Tibial nerve (tissue), 4 donors: Measurements from ENCODE around the gene FNDC4. TPM values are rescaled to one million over a fixed set of nuclear protein-coding genes. Genes with fewer than 3 reads are reported as not detected.

ENCODE experiments used
- DNase-seq, 2 donors: peaks; one replicate each; pipeline ENCODE4 v3.0.0-alpha.2; 2019; ENCODE audit warnings: low spot score in 2 of 2
- H3K27ac ChIP-seq, 4 donors: fragments of 200-600 bp; sonication (generic) in 3 of 4; one replicate each; pipeline ENCODE4 v1.5.1; 2017 to 2019; ENCODE audit warnings: mild to moderate bottlenecking in 1 of 4
- H3K27me3 ChIP-seq, 2 donors: fragments of 200-600 bp; sonication (generic) in 1 of 2; one replicate each; pipeline versions ENCODE4 v1.5.1 to v1.6.0; 2017 to 2019
- H3K36me3 ChIP-seq, 3 donors: fragments of 200-600 bp; sonication (generic); one replicate each; pipeline ENCODE4 v1.5.1; 2018 to 2019
- H3K4me1 ChIP-seq, 4 donors: fragments of 200-600 bp; sonication (generic) in 3 of 4; one replicate each; pipeline ENCODE4 v1.5.1; 2017 to 2019
- H3K4me3 ChIP-seq, 4 donors: fragments of 200-600 bp; sonication (generic) in 3 of 4; one replicate each; pipeline ENCODE4 v1.5.1; 2017 to 2019; ENCODE audit warnings: mild to moderate bottlenecking in 1 of 4, moderate library complexity in 1 of 4
- H3K9me3 ChIP-seq, 4 donors: fragments of 200-600 bp; sonication (generic) in 3 of 4; one replicate each; pipeline ENCODE4 v1.5.1; 2017 to 2019
- CTCF ChIP-seq, 5 experiments: fragments of 200-600 bp in 3 of 5; fragments of 450-650 bp in 2 of 5; sonication (generic) in 3 of 5; IDR thresholded peaks; one replicate each; pipeline ENCODE4 v1.5.1; 2016 to 2019; ENCODE audit warnings: antibody characterized with exemption in 5 of 5, mild to moderate bottlenecking in 3 of 5, moderate library complexity in 2 of 5
- EP300 ChIP-seq, 2 donors: sonication (generic); formaldehyde crosslinking; IDR thresholded peaks; one replicate each; pipeline ENCODE4 v1.6.1; 2017; ENCODE audit warnings: antibody characterized with exemption in 2 of 2, mild to moderate bottlenecking in 1 of 2
- POLR2A ChIP-seq, 2 donors: fragments of 450-650 bp; IDR thresholded peaks; one replicate each; pipeline ENCODE4 v1.6.1; 2017; ENCODE audit warnings: antibody characterized with exemption in 2 of 2, mild to moderate bottlenecking in 2 of 2, moderate library complexity in 2 of 2
- WGBS, 2 donors: methylation state at CpG; one replicate each; pipeline ENCODE4 v1.1.5; 2018; 5-methylcytosine and 5-hydroxymethylcytosine counted together
- small RNA-seq: library from RNA; depleted of rRNA; stranded (forward); fragments of <200 nt; gene quantifications from one replicate; pipeline ENCODE3, GENCODE V24; 2016
- total RNA-seq, 4 donors: library from RNA; depleted of rRNA; stranded (reverse); fragments of >200 nt; gene quantifications; one replicate each; pipeline ENCODE4 v1.1.0, GENCODE V29; 2016

FNDC4 gene
- total RNA-seq, 4 donors from 2014 or later, result 7.0 to 30.3 (median 9.3) TPM

GRCh38 chr2:27445155-27445554 lies 49.8 kb downstream of the FNDC4 start:
- DNase-seq, result no peak
- H3K4me3 ChIP-seq, result no peak overlapping the region
- no peaks in the 10 kb centered on the region for H3K27me3 ChIP-seq
- peaks cover 6 to 93% (median 20%) of the 10 kb centered on the region in 3 donors for H3K36me3 ChIP-seq
- 89 to 92% methylated on average over 8 of the region's 8 CpGs for WGBS, 2 donors
- peaks cover 0 to 14% (median 0%) of the 10 kb centered on the region in 4 donors for H3K4me1 ChIP-seq
- H3K27ac ChIP-seq, result peak overlapping the region in 1 of 4 donors; percentile 63
- TF ChIP-seq EP300 (IDR thresholded peaks at IDR 0.05) (no peak), POLR2A (IDR thresholded peaks at IDR 0.05) (no peak), CTCF (IDR thresholded peaks at IDR 0.05) (no peak)
- no peaks in the 10 kb centered on the region for H3K9me3 ChIP-seq

- DNase-seq, result no peak
- Histone ChIP-seq H3K9me3 (no peaks in the 10 kb centered on the region), H3K4me1 (peaks cover 0 to 14% (median 0%) of the 10 kb centered on the region in 4 donors), H3K36me3 (peaks cover 3 to 93% (median 27%) of the 10 kb centered on the region in 3 donors), H3K27ac (peak overlapping the region in 2 of 4 donors; percentile 53 to 73), H3K4me3 (peak overlapping the region in 1 of 4 donors; percentile 32), H3K27me3 (no peaks in the 10 kb centered on the region)
- TF ChIP-seq POLR2A (IDR thresholded peaks at IDR 0.05) (no peak), CTCF (IDR thresholded peaks at IDR 0.05) (no peak), EP300 (IDR thresholded peaks at IDR 0.05) (no peak)
- 77 to 78% methylated on average over 6 of the region's 6 CpGs for WGBS, 2 donors
Measured at GRCh38 chr2:27442920-27443282, 52.1 kb downstream of the FNDC4 start.

GRCh38 chr2:27441958-27442919 lies 52.8 kb downstream of the FNDC4 start, which contains the start of gene KRTCAP3:
KRTCAP3 (plus strand) TSS chr2:27442381; CDS start chr2:27442413, 32 bp downstream.
- Histone ChIP-seq H3K27me3 (no peaks in the 10 kb centered on the region), H3K27ac (peak within 1 kb of the TSS in 3 of 4 donors; percentile 28 to 73 (median 53)), H3K9me3 (no peaks in the 10 kb centered on the region), H3K4me3 (peak within 1 kb of the TSS in 1 of 4 donors; percentile 32), H3K36me3 (peaks cover 2 to 93% (median 33%) of the 10 kb centered on the region in 3 donors), H3K4me1 (peaks cover 0 to 14% (median 0%) of the 10 kb centered on the region in 4 donors)
- 45 to 49% methylated on average over 30 to 74 of the region's 80 CpGs for whole genome bisulfite sequencing, 2 donors
- TF ChIP-seq CTCF (IDR thresholded peaks at IDR 0.05) (peak in 1 of 5 experiments; percentile 11), EP300 (IDR thresholded peaks at IDR 0.05) (no peak)
- DNase-seq, result no peak

Small RNAs within 50 kb of the gene (small RNA-seq; reads per million reads assigned to genes)
- not detected for gene RNU6-986P

Other genes starting within 250 kb of the FNDC4 start
- gene SLC30A3, start 232.2 kb downstream of the FNDC4 start, total RNA-seq, result under 1 TPM in 1 of 4 donors, not detected in 3; 0.44 TPM
- gene DNAJC5G, start 219.8 kb downstream of the FNDC4 start, total RNA-seq, result 1 to 10 TPM in 1 of 4 donors, not detected in 3; 2.5 TPM
- gene TRIM54, start 212.8 kb downstream of the FNDC4 start, total RNA-seq, result 1 to 10 TPM in 2 of 4 donors, under 1 TPM in 2; 0.21 to 2.7 (median 1.3) TPM
- gene UCN, start 186.8 kb downstream of the FNDC4 start, total RNA-seq, result 10 to 100 TPM; 14.9 to 24.0 (median 16.8) TPM
- gene MPV17, start 172.1 kb downstream of the FNDC4 start, total RNA-seq, result 100 to 1,000 TPM in 1 of 4 donors, 10 to 100 TPM in 3; 68.4 to 105 (median 87.3) TPM
- 10 to 100 TPM; 38.9 to 54.0 (median 46.0) TPM for gene GTF3C2, start 138.4 kb downstream of the FNDC4 start, total RNA-seq
- gene EIF2B4, start 124.9 kb downstream of the FNDC4 start, total RNA-seq, result 10 to 100 TPM; 43.3 to 69.0 (median 59.8) TPM
- gene SNX17, start 124.6 kb downstream of the FNDC4 start, total RNA-seq, result 10 to 100 TPM; 71.6 to 97.7 (median 90.8) TPM
- gene ZNF513, start 114.5 kb downstream of the FNDC4 start, total RNA-seq, result 10 to 100 TPM; 12.9 to 16.8 (median 14.4) TPM
- 10 to 100 TPM; 33.7 to 53.6 (median 47.9) TPM for gene PPM1G, start 85.6 kb downstream of the FNDC4 start, total RNA-seq
- gene NRBP1, start 66.6 kb downstream of the FNDC4 start, total RNA-seq, result 10 to 100 TPM; 43.7 to 62.5 (median 56.7) TPM
- gene KRTCAP3, start 52.8 kb downstream of the FNDC4 start, total RNA-seq, result 10 to 100 TPM in 1 of 4 donors, 1 to 10 TPM in 1, not detected in 2; 3.6 to 18.1 TPM
- 10 to 100 TPM; 27.8 to 61.4 (median 40.9) TPM for gene IFT172, start 5.5 kb downstream of the FNDC4 start, total RNA-seq
- gene GCKR, start 1.6 kb upstream of the FNDC4 start, total RNA-seq, result not detected
- 10 to 100 TPM; 29.9 to 52.0 (median 42.4) TPM for gene ZNF512, start 87.8 kb upstream of the FNDC4 start, total RNA-seq
- gene CCDC121, start 133.8 kb upstream of the FNDC4 start, total RNA-seq, result 1 to 10 TPM; 3.8 to 7.2 (median 4.7) TPM
- 10 to 100 TPM; 16.3 to 22.2 (median 19.8) TPM for gene GPN1, start 133.8 kb upstream of the FNDC4 start, total RNA-seq
- gene SUPT7L, start 168.4 kb upstream of the FNDC4 start, total RNA-seq, result 10 to 100 TPM; 30.2 to 36.3 (median 33.8) TPM
- gene SLC4A1AP, start 168.7 kb upstream of the FNDC4 start, total RNA-seq, result 10 to 100 TPM; 22.9 to 31.2 (median 28.6) TPM